DMS153 (cell line): Measurements from ENCODE around the gene RALA.
"Not testable (repeated sequence)": the region's sequence is repeated elsewhere in the genome, so short reads cannot be mapped to it uniquely, and the experiment has no call there.

Experiments
- DNase-seq: peaks from one replicate; lab custom pipeline; 2025; lab: John Stamatoyannopoulos, UW

RALA gene

GRCh38 chr7:39686261-39686924 is 63.0 kb downstream of the RALA start:
- no peak for DNase-seq

- DNase-seq: no peak
Measured at GRCh38 chr7:39688611-39689480, 65.5 kb downstream of the RALA start.

GRCh38 chr7:39691821-39692220 is 68.4 kb downstream of the RALA start:
- DNase-seq: no peak

- DNase-seq: not testable (repeated sequence)
Measured at GRCh38 chr7:39693086-39693485, 69.7 kb downstream of the RALA start.

- no peak for DNase-seq
Measured at GRCh38 chr7:39693812-39694211, 70.4 kb downstream of the RALA start.

GRCh38 chr7:39695852-39696586 is 72.6 kb downstream of the RALA start:
- DNase-seq: no peak

- DNase-seq: no peak
Measured at GRCh38 chr7:39696631-39697030, 73.3 kb downstream of the RALA start.

GRCh38 chr7:39697483-39697882 is 74.1 kb downstream of the RALA start:
- DNase-seq: no peak

- DNase-seq: no peak
Measured at GRCh38 chr7:39700165-39700564, 76.8 kb downstream of the RALA start.

- no peak for DNase-seq
Measured at GRCh38 chr7:39700932-39701331, 77.6 kb downstream of the RALA start.

GRCh38 chr7:39702133-39702532 is 78.8 kb downstream of the RALA start:
- no peak for DNase-seq

- DNase-seq: no peak
Measured at GRCh38 chr7:39703144-39703543, 79.8 kb downstream of the RALA start.

GRCh38 chr7:39709029-39709428 is 85.7 kb downstream of the RALA start:
- DNase-seq: no peak

- peak; percentile 80 for DNase-seq
Measured at GRCh38 chr7:39709768-39710311, 86.5 kb downstream of the RALA start.

- peak; percentile 31 for DNase-seq
Measured at GRCh38 chr7:39712751-39713150, 89.4 kb downstream of the RALA start.

- DNase-seq: no peak
Measured at GRCh38 chr7:39714447-39715091, 91.2 kb downstream of the RALA start.

- DNase-seq: peak; percentile 96
Measured at GRCh38 chr7:39720586-39720985, 97.2 kb downstream of the RALA start.

GRCh38 chr7:39721345-39721744 is 98.0 kb downstream of the RALA start:
- no peak for DNase-seq

GRCh38 chr7:39721919-39722597 is 98.7 kb downstream of the RALA start:
- no peak for DNase-seq

- DNase-seq: no peak
Measured at GRCh38 chr7:39727231-39728012, 104.0 kb downstream of the RALA start.
